Skeletal muscle tissue (tissue), 4 donors: ENCODE measurements around the gene RGS3. TPM values are rescaled to one million over a fixed set of nuclear protein-coding genes. Genes with fewer than 3 reads are reported as not detected.
"Not testable (repeated sequence)": the region's sequence is repeated elsewhere in the genome, so short reads cannot be mapped to it uniquely, and the experiment has no call there.

ENCODE experiments used
- H3K27ac ChIP-seq: one replicate; pipeline ENCODE4 v1.7.0; 2013; ENCODE audit warnings: mild to moderate bottlenecking, low read depth, low read length, inconsistent platforms
- H3K27me3 ChIP-seq, 3 donors: one replicate each; pipeline ENCODE4 v1.7.0; 2013; ENCODE audit warnings: low read length in 3 of 3; ENCODE audit not compliant: control insufficient read depth in 3 of 3, insufficient read depth in 3 of 3
- H3K36me3 ChIP-seq, 3 donors: one replicate each; pipeline ENCODE4 v1.7.0; 2013; ENCODE audit warnings: low read length in 3 of 3; ENCODE audit not compliant: control insufficient read depth in 3 of 3, insufficient read depth in 3 of 3
- H3K4me1 ChIP-seq, 3 donors: one replicate each; pipeline ENCODE4 v1.7.0; 2013; ENCODE audit warnings: low read length in 3 of 3, mild to moderate bottlenecking in 3 of 3; ENCODE audit not compliant: control insufficient read depth in 3 of 3, insufficient read depth in 3 of 3
- H3K4me3 ChIP-seq, 3 donors: one replicate each; pipeline ENCODE4 v1.7.0; 2013; ENCODE audit warnings: low read length in 3 of 3
- H3K9ac ChIP-seq, 3 donors: one replicate each; pipeline ENCODE4 v1.7.0; 2013; ENCODE audit warnings: low read length in 3 of 3, mild to moderate bottlenecking in 3 of 3, moderate library complexity in 2 of 3, low read depth in 1 of 3
- H3K9me3 ChIP-seq, 3 donors: one replicate each; pipeline ENCODE4 v1.7.0; 2013; ENCODE audit warnings: low read length in 3 of 3; ENCODE audit not compliant: control insufficient read depth in 3 of 3
- total RNA-seq: library from RNA; depleted of rRNA; stranded (reverse); fragments of >200 nt; gene quantifications from one replicate; pipeline ENCODE4 v1.2.3, GENCODE V29; 2014
- donor health status: Osteomylitis.

The RGS3 gene
- total RNA-seq, 1 donor from 2014 or later, result 48.0 TPM

- no peaks in the 10 kb centered on the region for H3K27me3 ChIP-seq
- H3K4me3 ChIP-seq, result no peak overlapping the region
- no peaks in the 10 kb centered on the region for H3K36me3 ChIP-seq
- no peak overlapping the region for H3K27ac ChIP-seq
- H3K9ac ChIP-seq, result no peak overlapping the region
- no peaks in the 10 kb centered on the region for H3K9me3 ChIP-seq
- H3K4me1 ChIP-seq, result no peaks in the 10 kb centered on the region
These were observed 26.6 kb upstream of the RGS3 start for GRCh38 chr9:113436728-113437515.

GRCh38 chr9:113437716-113438115 is 25.8 kb upstream of the RGS3 start:
- H3K27ac ChIP-seq, H3K36me3 ChIP-seq, H3K9me3 ChIP-seq, H3K9ac ChIP-seq, H3K4me3 ChIP-seq, H3K4me1 ChIP-seq, H3K27me3 ChIP-seq: not testable (repeated sequence)

DNA sequence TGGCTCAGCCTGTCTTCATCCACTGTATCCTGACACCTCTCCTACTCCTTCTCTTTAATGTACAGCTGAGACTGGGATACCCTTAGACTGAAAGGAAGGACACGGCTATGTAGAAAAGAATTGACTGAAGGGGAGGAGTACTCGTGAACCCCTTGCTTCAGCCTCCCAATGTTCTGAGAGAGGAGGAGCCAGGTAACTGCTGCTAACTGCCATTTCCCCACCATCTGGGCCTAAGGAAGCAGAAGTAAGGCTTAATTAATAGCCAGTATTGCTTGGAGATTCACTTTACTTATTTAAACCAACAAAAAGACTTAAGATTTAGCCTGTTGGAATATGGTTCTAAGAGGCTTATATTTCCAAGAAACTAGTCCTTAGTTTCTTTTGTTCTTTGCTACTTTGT is 18.8 kb upstream of the RGS3 start:
- peaks cover 0 to 4% (median 3%) of the 10 kb centered on the region in 3 donors for H3K4me1 ChIP-seq
- no peak overlapping the region for H3K4me3 ChIP-seq
- H3K36me3 ChIP-seq, result no peaks in the 10 kb centered on the region
- no peak overlapping the region for H3K27ac ChIP-seq
- no peaks in the 10 kb centered on the region for H3K27me3 ChIP-seq
- H3K9me3 ChIP-seq, result no peaks in the 10 kb centered on the region
- H3K9ac ChIP-seq, result no peak overlapping the region

DNA sequence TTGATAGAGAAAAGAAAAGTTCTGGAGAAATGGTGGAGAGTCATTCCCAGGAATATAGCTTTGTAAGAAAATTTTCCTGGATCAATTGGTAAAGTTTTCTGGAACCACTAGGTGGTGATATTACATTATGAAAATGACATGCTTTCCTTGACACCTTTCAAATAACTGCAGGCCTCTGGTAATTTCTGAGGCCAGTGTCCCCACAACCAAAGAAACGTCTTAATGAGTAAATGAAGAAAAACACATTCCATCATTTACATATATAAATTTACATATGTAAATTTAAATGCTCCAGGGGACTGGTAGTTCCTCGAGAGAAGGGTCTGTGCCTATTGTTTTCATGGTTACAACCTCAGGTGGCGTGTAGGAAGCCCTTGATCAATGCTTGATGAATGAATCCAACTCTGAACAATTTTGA is 17.2 kb upstream of the RGS3 start:
- Histone ChIP-seq H3K36me3 (no peaks in the 10 kb centered on the region), H3K4me3 (no peak overlapping the region), H3K27ac (no peak overlapping the region), H3K27me3 (no peaks in the 10 kb centered on the region), H3K4me1 (peaks cover 0 to 4% (median 3%) of the 10 kb centered on the region in 3 donors), H3K9ac (no peak overlapping the region), H3K9me3 (no peaks in the 10 kb centered on the region)

- no peaks in the 10 kb centered on the region for H3K27me3 ChIP-seq
- no peaks in the 10 kb centered on the region for H3K9me3 ChIP-seq
- no peaks in the 10 kb centered on the region for H3K36me3 ChIP-seq
- H3K4me3 ChIP-seq, result no peak overlapping the region
- H3K4me1 ChIP-seq, result peaks cover 0 to 4% (median 3%) of the 10 kb centered on the region in 3 donors
- no peak overlapping the region for H3K27ac ChIP-seq
- H3K9ac ChIP-seq, result no peak overlapping the region
These were observed 14.2 kb upstream of the RGS3 start for GRCh38 chr9:113449376-113449775.

DNA sequence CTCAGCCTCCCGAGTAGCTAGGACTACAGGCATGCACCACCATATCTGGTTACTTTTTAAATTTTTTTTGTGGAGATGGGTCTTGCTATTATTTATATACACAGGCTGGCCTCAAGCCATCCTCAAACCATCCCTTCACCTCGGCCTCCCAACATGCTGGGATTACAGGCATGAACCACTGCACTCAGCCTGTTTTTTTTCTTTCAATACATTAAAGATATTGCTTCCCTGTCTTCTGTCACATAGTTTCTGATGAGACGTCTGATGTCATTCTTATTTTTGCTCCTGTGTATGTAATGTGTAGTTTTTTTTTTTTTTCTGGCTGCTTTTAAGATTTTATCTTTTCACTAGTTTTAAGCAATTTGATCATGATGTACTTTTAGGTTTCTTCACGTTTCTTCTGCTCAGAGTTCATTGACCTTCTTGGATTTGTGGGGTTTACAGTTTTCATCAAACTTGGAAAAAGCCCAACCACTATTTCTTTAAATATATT is 11.4 kb upstream of the RGS3 start:
- no peaks in the 10 kb centered on the region for H3K27me3 ChIP-seq
- H3K9ac ChIP-seq, result no peak overlapping the region
- no peaks in the 10 kb centered on the region for H3K9me3 ChIP-seq
- no peak overlapping the region for H3K27ac ChIP-seq
- peaks cover 17 to 18% (median 18%) of the 10 kb centered on the region in 3 donors for H3K4me1 ChIP-seq
- H3K4me3 ChIP-seq, result no peak overlapping the region
- H3K36me3 ChIP-seq, result no peaks in the 10 kb centered on the region

GRCh38 chr9:113454914-113455761 is 8.4 kb upstream of the RGS3 start:
- Histone ChIP-seq H3K9me3 (no peaks in the 10 kb centered on the region), H3K36me3 (no peaks in the 10 kb centered on the region), H3K9ac (peak overlapping the region in 1 of 3 donors; percentile 23), H3K27ac (peak overlapping the region; percentile 74), H3K4me1 (peaks cover 17 to 18% (median 18%) of the 10 kb centered on the region in 3 donors), H3K4me3 (peak overlapping the region in 1 of 3 donors; percentile 5), H3K27me3 (no peaks in the 10 kb centered on the region)

DNA sequence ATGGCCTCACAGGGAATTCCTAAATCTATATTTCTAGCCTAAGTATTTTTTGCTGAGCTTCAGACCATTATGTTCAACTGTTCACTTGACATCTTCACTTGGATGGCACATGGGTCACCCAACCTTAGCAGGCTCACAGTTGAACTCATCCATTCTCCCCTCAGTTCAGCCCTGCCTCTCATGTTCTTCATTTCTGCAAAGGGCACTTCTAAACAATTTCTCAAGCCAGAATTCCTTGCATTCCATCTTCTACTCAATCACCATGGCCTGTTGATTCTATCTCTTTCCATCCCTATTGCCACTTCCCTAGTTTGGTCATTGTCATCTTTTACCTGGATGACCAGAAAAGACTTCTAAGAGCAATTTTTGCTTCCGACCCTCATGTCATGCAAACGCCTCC is 7.3 kb upstream of the RGS3 start:
- Histone ChIP-seq H3K27me3 (no peaks in the 10 kb centered on the region), H3K27ac (peak overlapping the region; percentile 74), H3K9me3 (no peaks in the 10 kb centered on the region), H3K36me3 (no peaks in the 10 kb centered on the region), H3K4me1 (peaks cover 17 to 18% (median 18%) of the 10 kb centered on the region in 3 donors), H3K9ac (no peak overlapping the region), H3K4me3 (peak overlapping the region in 1 of 3 donors; percentile 7)

DNA sequence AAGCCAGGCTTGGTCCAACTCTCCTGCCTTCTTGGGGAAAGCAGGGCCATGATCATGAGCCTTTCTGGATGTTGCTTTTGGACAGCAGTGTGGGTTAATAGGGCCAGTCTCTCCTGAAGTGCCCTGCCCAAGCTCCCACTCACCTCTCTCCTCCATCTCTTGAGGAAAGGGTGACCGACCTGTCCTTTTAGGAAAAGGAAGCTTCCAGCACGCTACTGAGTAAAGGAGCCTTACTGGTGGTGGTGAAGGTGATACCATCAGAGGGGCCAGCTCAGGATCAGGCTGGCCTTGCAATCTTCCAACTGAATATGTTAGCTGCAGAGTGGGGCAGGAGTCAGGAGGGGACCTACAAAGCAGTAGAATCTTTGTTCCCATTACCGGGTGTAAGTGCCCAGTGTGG is 2.2 kb upstream of the RGS3 start:
- no peaks in the 10 kb centered on the region for H3K36me3 ChIP-seq

GRCh38 chr9:113461943-113462342 is 1.6 kb upstream of the RGS3 start:
- peaks cover 18 to 36% (median 29%) of the 10 kb centered on the region in 3 donors for H3K4me1 ChIP-seq

More for the DNA sequence above, 2.2 kb upstream of the RGS3 start:
- Histone ChIP-seq H3K9me3 (no peaks in the 10 kb centered on the region), H3K9ac (no peak overlapping the region), H3K4me3 (no peak overlapping the region), H3K27me3 (no peaks in the 10 kb centered on the region), H3K4me1 (peaks cover 19 to 38% (median 30%) of the 10 kb centered on the region in 3 donors), H3K27ac (no peak overlapping the region)

More at GRCh38 chr9:113461943-113462342, 1.6 kb upstream of the RGS3 start:
- Histone ChIP-seq H3K4me3 (no peak overlapping the region), H3K27ac (no peak overlapping the region), H3K9me3 (no peaks in the 10 kb centered on the region), H3K36me3 (no peaks in the 10 kb centered on the region), H3K9ac (no peak overlapping the region), H3K27me3 (no peaks in the 10 kb centered on the region)
